ENCODE results near the gene HACL1. TPM values are rescaled to one million over a fixed set of nuclear protein-coding genes. Genes with fewer than 3 reads are reported as not detected.

The HACL1 gene
- total and polyA plus RNA-seq, 9 donors, result 11.3 to 22.7 (median 17.6) TPM

GRCh38 chr3:15523660-15524417 is 77.5 kb downstream of the HACL1 start:
- Histone ChIP-seq H3K27ac (no peak overlapping the region), H3K27me3 (no peaks in the 10 kb centered on the region), H3K4me3 (no peak overlapping the region), H3K36me3 (no peaks in the 10 kb centered on the region), H3K9me3 (no peaks in the 10 kb centered on the region), H3K4me1 (ENCODE audit: insufficient read depth) (peaks cover 5% of the 10 kb centered on the region)
- WGBS, 3 donors, result 77 to 81% (median 80%) methylated on average over 6 of the region's 6 CpGs
- DNase-seq, result no peak
- TF ChIP-seq EP300 (IDR thresholded peaks at IDR 0.05) (no peak), POLR2A (IDR thresholded peaks at IDR 0.05) (no peak), CTCF (IDR thresholded peaks at IDR 0.05) (no peak)
- intact Hi-C loops (cut with DNase I), result no loop called here

- intact Hi-C loops (cut with DNase I), result no loop called here
- H3K27me3 ChIP-seq, result no peaks in the 10 kb centered on the region
- H3K27ac ChIP-seq, result no peak overlapping the region
- H3K36me3 ChIP-seq, result no peaks in the 10 kb centered on the region
- no peaks in the 10 kb centered on the region for H3K9me3 ChIP-seq
- TF ChIP-seq CTCF (IDR thresholded peaks at IDR 0.05) (no peak), POLR2A (IDR thresholded peaks at IDR 0.05) (no peak), EP300 (IDR thresholded peaks at IDR 0.05) (no peak)
- no peak for DNase-seq
- H3K4me1 ChIP-seq (ENCODE audit: insufficient read depth), result peaks cover 2% of the 10 kb centered on the region
- H3K4me3 ChIP-seq, result no peak overlapping the region
These were observed 79.4 kb downstream of the HACL1 start for GRCh38 chr3:15522016-15522415.

GRCh38 chr3:15521573-15521965 is 79.8 kb downstream of the HACL1 start, which contains the start of gene COLQ:
COLQ (minus strand) TSS chr3:15521706; CDS start chr3:15521625, 81 bp downstream.
- Histone ChIP-seq H3K4me3 (no peak within 1 kb of the TSS), H3K36me3 (no peaks in the 10 kb centered on the region), H3K27me3 (no peaks in the 10 kb centered on the region), H3K9me3 (no peaks in the 10 kb centered on the region), H3K4me1 (ENCODE audit: insufficient read depth) (no peaks in the 10 kb centered on the region), H3K27ac (no peak within 1 kb of the TSS)
- 11 to 14% (median 12%) methylated on average over 6 of the region's 6 CpGs for WGBS, 3 donors
- no peak for TF ChIP-seq EP300 (IDR thresholded peaks at IDR 0.05)
- TF ChIP-seq CTCF (IDR thresholded peaks at IDR 0.05), result no peak
- TF ChIP-seq POLR2A (IDR thresholded peaks at IDR 0.05), result no peak
- peak in 3 of 5 donors; percentile 41 to 62 (median 51) for DNase-seq
- intact Hi-C loops (cut with DNase I), result no loop called here

GRCh38 chr3:15520804-15521572 is 80.4 kb downstream of the HACL1 start:
- 38 to 49% (median 41%) methylated on average over 14 of the region's 14 CpGs for WGBS, 3 donors
- no peak for TF ChIP-seq EP300 (IDR thresholded peaks at IDR 0.05)
- TF ChIP-seq CTCF (IDR thresholded peaks at IDR 0.05), result no peak
- no peak for TF ChIP-seq POLR2A (IDR thresholded peaks at IDR 0.05)
- no peaks in the 10 kb centered on the region for H3K36me3 ChIP-seq
- no peak overlapping the region for H3K4me3 ChIP-seq
- no peaks in the 10 kb centered on the region for H3K4me1 ChIP-seq (ENCODE audit: insufficient read depth)
- no peaks in the 10 kb centered on the region for H3K27me3 ChIP-seq
- H3K9me3 ChIP-seq, result no peaks in the 10 kb centered on the region
- intact Hi-C loops (cut with DNase I), result no loop called here
- H3K27ac ChIP-seq, result no peak overlapping the region
- DNase-seq, result no peak
